Trophoblast cell (in vitro differentiated cells and primary cell): ENCODE data around the gene CFLAR. TPM values are rescaled to one million over a fixed set of nuclear protein-coding genes. Genes with fewer than 3 reads are reported as not detected.

Experiments
- DNase-seq, 2 donors: peaks; one replicate each; pipeline ENCODE4 v3.0.0-alpha.2; 2016
- H2AFZ ChIP-seq: 2 replicates; pipeline ENCODE4 v1.6.1; 2013; ENCODE audit warnings: low read length, moderate library complexity, mild to moderate bottlenecking; ENCODE audit not compliant: insufficient read depth, poor library complexity
- H2AK5ac ChIP-seq: 2 replicates; pipeline ENCODE4 v1.6.1; 2013; ENCODE audit warnings: mild to moderate bottlenecking, low read length
- H2BK120ac ChIP-seq: 2 replicates; pipeline ENCODE4 v1.6.1; 2013; ENCODE audit warnings: low read length, mild to moderate bottlenecking, moderate library complexity; ENCODE audit not compliant: insufficient read depth, poor library complexity
- H2BK12ac ChIP-seq: 2 replicates; pipeline ENCODE4 v1.6.1; 2013; ENCODE audit warnings: mild to moderate bottlenecking, low read length, moderate library complexity
- H2BK5ac ChIP-seq: 2 replicates; pipeline ENCODE4 v1.6.1; 2013; ENCODE audit warnings: low read length, low read depth, moderate library complexity, mild to moderate bottlenecking; ENCODE audit not compliant: poor library complexity
- H3K14ac ChIP-seq: 2 replicates; pipeline ENCODE4 v1.6.1; 2013; ENCODE audit warnings: mild to moderate bottlenecking, low read length
- H3K18ac ChIP-seq: 2 replicates; pipeline ENCODE4 v1.6.1; 2013; ENCODE audit warnings: mild to moderate bottlenecking, low read length
- H3K23ac ChIP-seq: 2 replicates; pipeline ENCODE4 v1.6.1; 2013; ENCODE audit warnings: low read length
- H3K27ac ChIP-seq: 2 replicates; pipeline ENCODE4 v1.5.1; 2013; ENCODE audit warnings: low read depth, mild to moderate bottlenecking, inconsistent platforms, low read length, moderate library complexity
- H3K27me3 ChIP-seq: 2 replicates; pipeline ENCODE4 v1.6.1; 2013; ENCODE audit warnings: inconsistent platforms, mild to moderate bottlenecking, low read length, moderate library complexity; ENCODE audit not compliant: insufficient read depth
- H3K36me3 ChIP-seq, 2 experiments: 1 replicate in 1 of 2; 2 replicates in 1 of 2; pipeline ENCODE4 v1.6.1; 2013; ENCODE audit warnings: low read length in 2 of 2, mild to moderate bottlenecking in 2 of 2, moderate library complexity in 1 of 2; ENCODE audit not compliant: insufficient read depth in 2 of 2, control insufficient read depth in 1 of 2
- H3K4ac ChIP-seq: 2 replicates; pipeline ENCODE4 v1.6.1; 2013; ENCODE audit warnings: low read depth, mild to moderate bottlenecking, low read length, moderate library complexity
- H3K4me1 ChIP-seq, 2 experiments: 1 replicate in 1 of 2; 2 replicates in 1 of 2; pipeline ENCODE4 v1.6.1; 2013; ENCODE audit warnings: low read length in 2 of 2, mild to moderate bottlenecking in 2 of 2, moderate library complexity in 1 of 2; ENCODE audit not compliant: insufficient read depth in 2 of 2, control insufficient read depth in 1 of 2
- H3K4me2 ChIP-seq: 2 replicates; pipeline ENCODE4 v1.6.1; 2013; ENCODE audit warnings: inconsistent platforms, mild to moderate bottlenecking, low read length, moderate library complexity
- H3K4me3 ChIP-seq: 2 replicates; pipeline ENCODE4 v1.5.1; 2013; ENCODE audit warnings: mild to moderate bottlenecking, low read depth, low read length, inconsistent platforms
- H3K79me1 ChIP-seq: one replicate; pipeline ENCODE4 v1.6.1; 2013; ENCODE audit warnings: low read length
- H3K79me2 ChIP-seq: 2 replicates; pipeline ENCODE4 v1.6.1; 2013; ENCODE audit warnings: low read length, mild to moderate bottlenecking; ENCODE audit not compliant: control insufficient read depth, insufficient read depth, poor library complexity
- H3K9ac ChIP-seq: 2 replicates; pipeline ENCODE4 v1.6.1; 2013; ENCODE audit warnings: mild to moderate bottlenecking, low read length
- H3K9me3 ChIP-seq: 2 replicates; pipeline ENCODE4 v1.6.1; 2013; ENCODE audit warnings: low read depth, mild to moderate bottlenecking, control low read depth, inconsistent platforms, low read length; ENCODE audit not compliant: insufficient read depth
- H4K12ac ChIP-seq: 2 replicates; pipeline ENCODE4 v1.6.1; 2013; ENCODE audit warnings: low read depth, mild to moderate bottlenecking, low read length, moderate library complexity
- H4K8ac ChIP-seq: 2 replicates; pipeline ENCODE4 v1.6.1; 2013; ENCODE audit warnings: low read depth, mild to moderate bottlenecking, low read length, moderate library complexity
- H4K91ac ChIP-seq: one replicate; pipeline ENCODE4 v1.6.1; 2013; ENCODE audit warnings: low read depth, mild to moderate bottlenecking, low read length, moderate library complexity
- WGBS: extraction: QIAGEN DNeasy Blood & Tissue Kit; methylation state at CpG from one replicate; pipeline ENCODE4 v1.1.7; 2013; ENCODE audit warnings: missing lambda C conversion rate; ENCODE audit not compliant: insufficient read length, insufficient coverage; ENCODE audit errors: extremely low coverage; 5-methylcytosine and 5-hydroxymethylcytosine counted together
- polyA plus RNA-seq: library from polyadenylated mRNA; stranded (reverse); fragments of 200-250 nt; gene quantifications from 2 replicates; pipeline ENCODE4 v1.2.3, GENCODE V29; 2013

The CFLAR gene
- 14.5 TPM in 2 replicates for polyA plus RNA-seq

- peak; percentile 77 to 84 for DNase-seq
- Histone ChIP-seq H2AFZ (peak within 1 kb of the TSS; percentile 87), H3K4ac (peak within 1 kb of the TSS; percentile 63), H2BK12ac (peak within 1 kb of the TSS; percentile 68), H3K9ac (no peak within 1 kb of the TSS), H2BK5ac (peak within 1 kb of the TSS; percentile 93), H3K23ac (no peak within 1 kb of the TSS), H3K18ac (peak within 1 kb of the TSS; percentile 95), H4K12ac (peak within 1 kb of the TSS; percentile 87), H3K27ac (peak within 1 kb of the TSS; percentile 87), H2AK5ac (no peak within 1 kb of the TSS), H3K9me3 (no peaks in the 10 kb centered on the region), H3K14ac (peak within 1 kb of the TSS; percentile 87), H3K27me3 (no peaks in the 10 kb centered on the region), H3K4me1 (peaks cover 4 to 5% of the 10 kb centered on the region in 2 experiments), H3K36me3 (no peaks in the 10 kb centered on the region), H3K4me3 (peak within 1 kb of the TSS; percentile 61), H3K79me1 (peaks cover 17% of the 10 kb centered on the region), H4K8ac (peak within 1 kb of the TSS; percentile 98), H4K91ac (peak within 1 kb of the TSS; percentile 95), H3K79me2 (peaks cover 6% of the 10 kb centered on the region), H3K4me2 (peak within 1 kb of the TSS; percentile 53), H2BK120ac (peak within 1 kb of the TSS; percentile 82)
- WGBS = no CpG with 5 or more reads among the region's 75 CpGs
Observed at GRCh38 chr2:201116115-201116958, at the start of gene CFLAR. TSS of gene CFLAR (plus strand) at chr2:201116164. CDS start at chr2:201129866, 13,702 bp downstream.

- H4K12ac ChIP-seq = peak overlapping the region; percentile 17
- H3K36me3 ChIP-seq = no peaks in the 10 kb centered on the region
- H3K14ac ChIP-seq = peak overlapping the region; percentile 8
- peaks cover 5% of the 10 kb centered on the region for H3K79me1 ChIP-seq
- H3K4me1 ChIP-seq = peaks cover 0 to 2% of the 10 kb centered on the region in 2 experiments
- H3K9me3 ChIP-seq = no peaks in the 10 kb centered on the region
- no peaks in the 10 kb centered on the region for H3K27me3 ChIP-seq
- WGBS = no CpG with 5 or more reads among the region's 21 CpGs
- peak; percentile 26 to 40 for DNase-seq
- H2AFZ ChIP-seq = peak overlapping the region; percentile 65
- peaks cover 3% of the 10 kb centered on the region for H3K79me2 ChIP-seq
- H3K9ac ChIP-seq = peak overlapping the region; percentile 89
- H3K4me2 ChIP-seq = peak overlapping the region; percentile 79
- no peak overlapping the region for H2AK5ac ChIP-seq
- H3K4me3 ChIP-seq = peak overlapping the region; percentile 96
- peak overlapping the region; percentile 32 for H3K27ac ChIP-seq
- H4K8ac ChIP-seq = peak overlapping the region; percentile 89
- peak overlapping the region; percentile 5 for H2BK5ac ChIP-seq
- no peak overlapping the region for H2BK120ac ChIP-seq
- peak overlapping the region; percentile 53 for H4K91ac ChIP-seq
- H3K4ac ChIP-seq = peak overlapping the region; percentile 37
- no peak overlapping the region for H3K23ac ChIP-seq
- no peak overlapping the region for H2BK12ac ChIP-seq
- peak overlapping the region; percentile 42 for H3K18ac ChIP-seq
Observed at GRCh38 chr2:201070948-201071478, 45.0 kb upstream of the CFLAR start.

GRCh38 chr2:201071479-201072200 is 44.3 kb upstream of the CFLAR start, which contains the start of the genes HYCC2 and NDUFB3:
TSS of gene HYCC2 (minus strand) at chr2:201071671. CDS start at chr2:201024009, 47,662 bp downstream.
TSS of gene NDUFB3 (plus strand) at chr2:201072001. CDS start at chr2:201078883, 6,882 bp downstream.
- Histone ChIP-seq H3K9me3 (no peaks in the 10 kb centered on the region), H2AK5ac (no peak within 1 kb of the TSS), H2BK120ac (no peak within 1 kb of the TSS), H3K79me2 (peaks cover 3% of the 10 kb centered on the region), H3K27ac (peak within 1 kb of the TSS; percentile 59), H3K9ac (peak within 1 kb of the TSS; percentile 97), H4K91ac (peak within 1 kb of the TSS; percentile 53), H3K4me3 (peak within 1 kb of the TSS; percentile 96), H3K23ac (no peak within 1 kb of the TSS), H3K36me3 (no peaks in the 10 kb centered on the region), H3K4me1 (peaks cover 0 to 2% of the 10 kb centered on the region in 2 experiments), H4K8ac (peak within 1 kb of the TSS; percentile 89), H2AFZ (peak within 1 kb of the TSS; percentile 65), H3K4ac (peak within 1 kb of the TSS; percentile 37), H2BK12ac (no peak within 1 kb of the TSS), H3K18ac (peak within 1 kb of the TSS; percentile 42), H3K14ac (peak within 1 kb of the TSS; percentile 57), H2BK5ac (peak within 1 kb of the TSS; percentile 67), H3K79me1 (peaks cover 5% of the 10 kb centered on the region), H3K4me2 (peak within 1 kb of the TSS; percentile 89), H3K27me3 (no peaks in the 10 kb centered on the region), H4K12ac (peak within 1 kb of the TSS; percentile 70)
- DNase-seq = peak; percentile 94 to 98
- no CpG with 5 or more reads among the region's 34 CpGs for WGBS

- H2AFZ ChIP-seq = no peak overlapping the region
- H2BK5ac ChIP-seq = no peak overlapping the region
- no peak for DNase-seq
- H3K27ac ChIP-seq = no peak overlapping the region
- H3K4ac ChIP-seq = peak overlapping the region; percentile 24
- H3K18ac ChIP-seq = no peak overlapping the region
- H3K23ac ChIP-seq = no peak overlapping the region
- no peaks in the 10 kb centered on the region for H3K36me3 ChIP-seq
- no peak overlapping the region for H2AK5ac ChIP-seq
- H3K14ac ChIP-seq = peak overlapping the region; percentile 24
- peak overlapping the region; percentile 96 for H3K4me3 ChIP-seq
- H3K27me3 ChIP-seq = no peaks in the 10 kb centered on the region
- H4K8ac ChIP-seq = peak overlapping the region; percentile 62
- H3K4me2 ChIP-seq = peak overlapping the region; percentile 89
- no peak overlapping the region for H2BK12ac ChIP-seq
- H3K9ac ChIP-seq = peak overlapping the region; percentile 94
- H3K79me1 ChIP-seq = peaks cover 5% of the 10 kb centered on the region
- H4K12ac ChIP-seq = peak overlapping the region; percentile 70
- peaks cover 3% of the 10 kb centered on the region for H3K79me2 ChIP-seq
- no peak overlapping the region for H4K91ac ChIP-seq
- H3K9me3 ChIP-seq = no peaks in the 10 kb centered on the region
- H2BK120ac ChIP-seq = no peak overlapping the region
- WGBS = no CpG with 5 or more reads among the region's 5 CpGs
- peaks cover 0 to 2% of the 10 kb centered on the region in 2 experiments for H3K4me1 ChIP-seq
Observed at GRCh38 chr2:201072201-201072530, 43.8 kb upstream of the CFLAR start.
